NT2/D1 (cell line): ENCODE results near the gene PRKAG2.

Experiments
- DNase-seq: peaks from one replicate; pipeline ENCODE4 v3.0.0-alpha.2; 2011; ENCODE audit warnings: low read depth, low spot score
- H3K27me3 ChIP-seq: 2 replicates; pipeline ENCODE4 v1.6.0; 2011; ENCODE audit warnings: mild to moderate bottlenecking; ENCODE audit not compliant: insufficient read length, insufficient read depth
- H3K36me3 ChIP-seq: 2 replicates; pipeline ENCODE4 v1.6.1; 2011; ENCODE audit warnings: mild to moderate bottlenecking, low read length, mixed read lengths; ENCODE audit not compliant: insufficient read depth, insufficient read length
- H3K4me1 ChIP-seq: 2 replicates; pipeline ENCODE4 v1.5.1; 2011; ENCODE audit not compliant: insufficient read depth, insufficient read length
- H3K4me3 ChIP-seq: 2 replicates; pipeline ENCODE4 v1.5.1; 2011; ENCODE audit warnings: low read depth; ENCODE audit not compliant: insufficient read length
- H3K9ac ChIP-seq: 2 replicates; pipeline ENCODE4 v1.6.0; 2011; ENCODE audit warnings: low read depth; ENCODE audit not compliant: insufficient read length
- H3K9me3 ChIP-seq: 2 replicates; pipeline ENCODE4 v1.5.1; 2011; ENCODE audit warnings: mild to moderate bottlenecking, low read length; ENCODE audit not compliant: insufficient read depth
- SUZ12 ChIP-seq: IDR thresholded peaks from 2 replicates; pipeline ENCODE4 v1.6.1; 2011; ENCODE audit not compliant: insufficient read length, insufficient read depth; ENCODE audit errors: extremely low read depth
- YY1 ChIP-seq: IDR thresholded peaks from 2 replicates; pipeline ENCODE4 v1.6.1; 2011; ENCODE audit not compliant: insufficient read length, insufficient read depth
- ZNF274 ChIP-seq: IDR thresholded peaks from 2 replicates; pipeline ENCODE4 v1.6.1; 2011; ENCODE audit warnings: mild to moderate bottlenecking, low read depth, low read length

Gene PRKAG2

DNA sequence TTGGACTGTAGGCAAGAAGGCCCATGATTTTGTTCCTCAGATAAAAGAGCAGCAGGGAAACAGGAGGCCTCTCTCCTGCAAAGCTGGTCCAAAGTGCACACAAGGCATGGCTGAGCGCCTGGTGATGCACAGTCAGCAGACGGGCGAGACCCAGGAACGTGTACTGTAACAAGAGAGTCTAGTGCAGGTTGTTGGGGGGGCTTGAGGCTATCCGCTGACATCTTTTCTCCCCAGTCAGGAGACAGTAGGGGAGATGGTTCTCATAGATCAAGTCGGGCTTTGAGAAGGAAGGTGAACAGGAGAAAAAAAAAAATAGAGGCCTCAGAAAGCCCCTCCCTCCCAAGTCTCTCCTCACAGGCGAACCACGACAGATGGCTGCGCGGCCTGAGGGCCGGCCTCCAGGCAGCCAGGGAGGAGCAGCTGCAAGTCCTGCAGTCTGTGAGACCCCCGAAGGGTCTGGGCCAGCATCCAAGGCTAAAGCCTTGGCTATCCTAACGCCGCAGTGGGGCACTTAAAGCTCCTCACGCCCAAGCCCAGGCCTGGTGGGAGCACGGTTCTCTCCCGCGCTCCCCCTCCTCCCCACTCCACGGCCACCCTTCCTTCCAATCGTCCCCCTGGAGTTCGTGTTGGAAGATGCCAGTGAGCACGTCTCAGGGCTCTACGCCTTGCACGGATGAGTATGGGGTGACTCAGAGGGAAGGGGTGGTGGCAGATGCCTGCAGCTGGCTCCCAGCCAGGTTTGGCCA is 68.3 kb downstream of the PRKAG2 start:
- peaks cover 5% of the 10 kb centered on the region for H3K4me1 ChIP-seq
- DNase-seq, result no peak
- H3K27me3 ChIP-seq, result peaks cover 9% of the 10 kb centered on the region
- TF ChIP-seq SUZ12, result no peak
- no peak for TF ChIP-seq ZNF274
- no peak for TF ChIP-seq YY1
- no peak overlapping the region for H3K4me3 ChIP-seq
- H3K9ac ChIP-seq, result no peak overlapping the region
- H3K36me3 ChIP-seq, result no peaks in the 10 kb centered on the region
- no peaks in the 10 kb centered on the region for H3K9me3 ChIP-seq

DNA sequence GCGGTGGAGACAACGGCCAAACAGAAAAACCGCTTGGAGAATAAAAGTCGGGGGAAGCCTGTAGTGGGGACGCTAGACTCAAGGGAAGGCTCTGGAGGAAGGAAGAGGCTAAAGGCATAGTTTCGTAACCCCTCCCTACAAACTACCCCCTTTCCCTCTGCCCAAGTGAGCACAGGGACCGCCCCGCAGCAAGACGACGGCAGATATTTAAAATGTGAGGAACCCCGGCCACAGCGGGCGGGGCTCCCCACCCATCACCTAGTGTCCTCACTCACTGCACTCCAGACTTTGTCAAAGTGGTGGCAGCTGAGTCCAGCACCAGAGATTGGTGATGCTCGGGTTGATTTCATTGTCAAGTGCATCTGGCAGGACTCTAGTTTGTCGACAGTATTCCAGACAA is 69.1 kb downstream of the PRKAG2 start:
- no peak overlapping the region for H3K9ac ChIP-seq
- TF ChIP-seq SUZ12, result no peak
- TF ChIP-seq YY1, result no peak
- TF ChIP-seq ZNF274, result no peak
- no peak overlapping the region for H3K4me3 ChIP-seq
- no peaks in the 10 kb centered on the region for H3K9me3 ChIP-seq
- no peaks in the 10 kb centered on the region for H3K4me1 ChIP-seq
- H3K27me3 ChIP-seq, result peaks cover 4% of the 10 kb centered on the region
- H3K36me3 ChIP-seq, result no peaks in the 10 kb centered on the region
- DNase-seq, result no peak

DNA sequence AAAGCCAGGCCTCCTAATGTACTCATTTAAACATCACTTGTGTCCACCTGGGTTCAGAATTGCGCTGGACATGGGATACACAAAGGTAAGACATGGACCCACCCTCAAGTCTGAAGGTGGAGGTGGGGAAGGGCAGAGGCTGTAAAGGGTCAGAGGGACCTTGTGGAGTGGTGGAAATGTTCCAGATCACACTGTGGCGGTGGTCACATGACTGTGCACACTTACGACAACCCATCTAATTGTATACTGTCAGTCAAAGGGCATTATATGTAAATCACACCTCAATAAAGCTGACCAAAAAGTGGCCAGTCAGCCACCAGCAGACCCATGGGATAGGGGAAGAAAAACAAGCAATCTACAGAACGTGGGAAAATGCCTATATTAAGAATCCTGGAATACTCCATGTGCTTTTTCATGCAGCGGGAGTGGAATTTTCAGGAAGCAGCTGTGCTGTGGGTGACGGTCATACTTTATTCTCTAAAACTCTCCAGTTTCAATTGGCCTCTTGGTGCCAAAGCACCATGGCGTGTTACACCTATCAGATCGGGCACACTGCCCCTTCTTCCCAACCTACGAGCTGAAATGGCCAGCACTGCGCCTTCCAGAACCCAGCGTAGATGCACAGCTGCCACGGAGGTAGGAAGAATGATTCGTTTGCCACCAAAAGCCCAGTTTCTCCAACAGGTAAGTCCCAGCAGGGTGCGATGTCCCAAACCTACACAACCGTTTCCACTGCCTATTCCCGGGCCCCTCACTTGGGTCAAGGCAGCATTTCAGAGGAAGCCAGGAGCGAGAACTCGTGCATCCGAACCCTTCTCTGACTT is 69.8 kb downstream of the PRKAG2 start:
- TF ChIP-seq ZNF274 (no peak), SUZ12 (no peak), YY1 (no peak)
- H3K9me3 ChIP-seq, result no peaks in the 10 kb centered on the region
- no peak for DNase-seq
- H3K4me1 ChIP-seq, result no peaks in the 10 kb centered on the region
- H3K4me3 ChIP-seq, result no peak overlapping the region
- H3K27me3 ChIP-seq, result peaks cover 3% of the 10 kb centered on the region
- no peaks in the 10 kb centered on the region for H3K36me3 ChIP-seq
- no peak overlapping the region for H3K9ac ChIP-seq

DNA sequence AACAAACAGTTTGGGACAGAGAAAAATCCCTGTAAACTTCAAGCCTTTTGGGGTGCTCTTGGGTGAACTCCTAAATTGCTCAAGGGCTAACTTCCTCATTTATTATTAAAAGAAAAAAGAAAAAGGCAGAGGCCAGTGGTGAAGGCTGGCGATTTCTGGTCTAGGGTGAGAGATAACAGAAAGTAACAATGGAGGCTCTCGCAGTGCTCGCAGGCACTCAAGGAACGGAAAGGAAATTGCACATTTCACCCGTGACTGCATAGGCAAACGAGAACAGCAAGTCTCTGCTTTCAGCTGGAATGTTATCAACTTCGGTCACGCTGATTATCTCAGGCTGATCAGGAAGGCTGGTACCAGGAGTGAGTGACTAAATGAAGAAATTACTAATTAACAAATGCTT is 70.7 kb downstream of the PRKAG2 start:
- no peaks in the 10 kb centered on the region for H3K9me3 ChIP-seq
- no peak overlapping the region for H3K9ac ChIP-seq
- peaks cover 3% of the 10 kb centered on the region for H3K27me3 ChIP-seq
- no peak for DNase-seq
- H3K4me3 ChIP-seq, result no peak overlapping the region
- no peaks in the 10 kb centered on the region for H3K4me1 ChIP-seq
- TF ChIP-seq SUZ12 (no peak), YY1 (no peak), ZNF274 (no peak)
- no peaks in the 10 kb centered on the region for H3K36me3 ChIP-seq

DNA sequence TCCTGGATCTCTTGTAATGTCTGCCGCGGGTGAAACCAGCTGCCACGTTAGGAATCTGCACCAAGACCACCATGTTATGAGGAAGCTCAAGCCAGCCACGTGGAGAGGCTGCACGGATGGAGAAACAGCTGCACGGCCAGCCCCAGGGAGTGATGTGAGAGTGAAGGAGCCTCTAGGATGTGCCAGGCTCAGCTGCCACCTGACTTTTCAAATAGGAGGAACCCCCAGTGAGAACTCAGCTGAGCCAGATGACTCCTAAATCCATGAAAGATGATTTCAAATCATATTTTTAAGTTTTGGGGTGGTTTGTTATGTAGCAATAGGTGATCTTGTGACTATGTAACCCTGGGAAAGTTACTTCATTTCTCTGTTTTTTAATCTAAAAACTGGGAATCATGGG is 71.7 kb downstream of the PRKAG2 start:
- DNase-seq, result no peak
- no peak overlapping the region for H3K9ac ChIP-seq
- no peaks in the 10 kb centered on the region for H3K27me3 ChIP-seq
- H3K9me3 ChIP-seq, result no peaks in the 10 kb centered on the region
- TF ChIP-seq ZNF274 (no peak), YY1 (no peak), SUZ12 (no peak)
- H3K4me3 ChIP-seq, result no peak overlapping the region
- no peaks in the 10 kb centered on the region for H3K36me3 ChIP-seq
- H3K4me1 ChIP-seq, result no peaks in the 10 kb centered on the region

DNA sequence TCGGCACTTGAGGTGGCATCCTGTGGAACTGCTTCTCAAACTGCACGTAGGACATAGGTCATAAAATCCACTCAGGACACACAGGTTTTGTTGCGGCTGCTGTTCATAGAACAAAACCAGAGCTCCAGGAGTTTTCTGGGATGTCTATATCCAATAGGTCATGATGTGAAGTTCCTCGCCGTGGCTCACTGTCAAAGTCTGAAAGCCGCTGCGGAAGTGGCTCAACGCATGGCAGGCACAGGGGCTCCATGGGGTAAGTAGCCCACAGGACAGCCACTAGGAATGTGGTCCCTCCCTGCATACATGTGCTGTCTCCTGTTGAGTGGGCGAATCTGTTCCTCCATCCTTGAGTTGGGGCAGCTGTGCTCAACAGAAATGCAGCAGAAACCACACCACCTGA is 72.2 kb downstream of the PRKAG2 start:
- H3K27me3 ChIP-seq, result no peaks in the 10 kb centered on the region

DNA sequence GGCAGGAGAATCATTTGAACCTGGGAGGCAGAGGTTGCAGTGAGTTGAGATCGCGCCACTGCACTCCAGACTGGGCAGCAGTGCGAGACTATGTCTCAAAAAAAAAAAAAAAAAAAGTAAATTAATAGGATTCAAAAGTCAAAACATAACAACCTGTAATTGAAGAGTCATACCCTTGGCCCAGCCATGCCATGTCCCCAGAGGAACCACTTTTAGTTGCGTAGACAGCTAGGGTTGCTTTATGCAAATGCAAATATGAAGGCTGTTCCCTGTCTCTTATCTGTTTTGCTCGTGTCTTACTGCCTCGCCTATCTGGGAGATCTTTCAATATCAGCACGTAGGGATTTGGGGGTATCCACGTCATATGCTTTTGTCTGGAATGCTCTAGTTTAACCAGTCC is 73.1 kb downstream of the PRKAG2 start:
- Histone ChIP-seq H3K4me1 (no peaks in the 10 kb centered on the region), H3K27me3 (no peaks in the 10 kb centered on the region), H3K36me3 (no peaks in the 10 kb centered on the region), H3K4me3 (no peak overlapping the region), H3K9me3 (no peaks in the 10 kb centered on the region), H3K9ac (no peak overlapping the region)
- TF ChIP-seq YY1 (no peak), ZNF274 (no peak), SUZ12 (no peak)
- DNase-seq, result no peak

More for the DNA sequence above, 72.2 kb downstream of the PRKAG2 start:
- DNase-seq, result no peak
- H3K9ac ChIP-seq, result no peak overlapping the region
- no peaks in the 10 kb centered on the region for H3K36me3 ChIP-seq
- H3K4me1 ChIP-seq, result no peaks in the 10 kb centered on the region
- TF ChIP-seq YY1, result no peak
- no peak for TF ChIP-seq ZNF274
- no peak for TF ChIP-seq SUZ12
- H3K4me3 ChIP-seq, result no peak overlapping the region
- H3K9me3 ChIP-seq, result no peaks in the 10 kb centered on the region
